Activated CD4-positive, alpha-beta T cell treated with anti-CD3 and anti-CD28 coated beads, Interleukin-2, amount 10 ng/mL, durations not matched to agents 24 days and 14 days (primary cell): ENCODE data around the gene FBXW12. TPM values are rescaled to one million over a fixed set of nuclear protein-coding genes. Genes with fewer than 3 reads are reported as not detected.
"Not testable (repeated sequence)": the region's sequence is repeated elsewhere in the genome, so short reads cannot be mapped to it uniquely, and the experiment has no call there.

Experiments used
- DNase-seq: peaks from one replicate; pipeline ENCODE4 v3.0.0; 2022
- H3K27ac Mint-ChIP-seq: one replicate; pipeline ENCODE4 v1.8.0; 2022; ENCODE audit warnings: mild to moderate bottlenecking, mixed read lengths
- H3K27me3 Mint-ChIP-seq: one replicate; pipeline ENCODE4 v1.8.0; 2022; ENCODE audit warnings: mixed read lengths
- H3K36me3 Mint-ChIP-seq: one replicate; pipeline ENCODE4 v1.8.0; 2022; ENCODE audit warnings: low read depth, mild to moderate bottlenecking, mixed read lengths
- H3K4me1 Mint-ChIP-seq: one replicate; pipeline ENCODE4 v1.8.0; 2021; ENCODE audit warnings: mixed read lengths
- H3K4me3 Mint-ChIP-seq: one replicate; pipeline ENCODE4 v1.8.0; 2022; ENCODE audit warnings: mild to moderate bottlenecking, moderate library complexity, mixed read lengths
- H3K9me3 Mint-ChIP-seq: one replicate; pipeline ENCODE4 v1.8.0; 2021; ENCODE audit warnings: mixed read lengths
- intact Hi-C: fragments of 100-400 bp; cut with micrococcal nuclease; formaldehyde crosslinking; loops from one replicate; pipeline ENCODE4 v1.15.1; 2023
- total RNA-seq: library from RNA; stranded (reverse); gene quantifications from 2 replicates; pipeline ENCODE4 v1.2.3, GENCODE V29; 2022

The FBXW12 gene, protein sequence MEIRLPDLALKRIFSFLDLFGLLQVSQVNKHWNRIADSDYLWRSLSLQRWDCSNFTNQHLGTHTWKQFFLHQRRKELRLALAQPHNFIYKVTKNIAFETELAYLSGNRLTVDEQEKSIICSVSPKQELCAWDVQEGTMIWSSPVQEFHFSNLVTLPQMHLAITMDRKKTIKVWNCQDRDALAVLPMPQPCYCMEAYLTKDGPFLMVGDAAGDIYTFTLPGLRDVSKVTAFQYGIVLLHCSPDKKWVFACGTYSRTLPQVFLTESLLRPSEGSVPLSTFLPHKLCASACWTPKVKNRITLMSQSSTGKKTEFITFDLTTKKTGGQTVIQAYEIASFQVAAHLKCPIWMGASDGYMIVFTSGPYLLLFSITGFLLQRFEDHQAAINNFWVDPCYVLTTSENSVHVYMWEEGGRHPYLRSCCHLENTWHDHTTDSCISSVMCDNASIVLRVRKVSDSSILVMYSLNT
- total RNA-seq = 0.14 and 0.28 TPM in 2 replicates

DNA sequence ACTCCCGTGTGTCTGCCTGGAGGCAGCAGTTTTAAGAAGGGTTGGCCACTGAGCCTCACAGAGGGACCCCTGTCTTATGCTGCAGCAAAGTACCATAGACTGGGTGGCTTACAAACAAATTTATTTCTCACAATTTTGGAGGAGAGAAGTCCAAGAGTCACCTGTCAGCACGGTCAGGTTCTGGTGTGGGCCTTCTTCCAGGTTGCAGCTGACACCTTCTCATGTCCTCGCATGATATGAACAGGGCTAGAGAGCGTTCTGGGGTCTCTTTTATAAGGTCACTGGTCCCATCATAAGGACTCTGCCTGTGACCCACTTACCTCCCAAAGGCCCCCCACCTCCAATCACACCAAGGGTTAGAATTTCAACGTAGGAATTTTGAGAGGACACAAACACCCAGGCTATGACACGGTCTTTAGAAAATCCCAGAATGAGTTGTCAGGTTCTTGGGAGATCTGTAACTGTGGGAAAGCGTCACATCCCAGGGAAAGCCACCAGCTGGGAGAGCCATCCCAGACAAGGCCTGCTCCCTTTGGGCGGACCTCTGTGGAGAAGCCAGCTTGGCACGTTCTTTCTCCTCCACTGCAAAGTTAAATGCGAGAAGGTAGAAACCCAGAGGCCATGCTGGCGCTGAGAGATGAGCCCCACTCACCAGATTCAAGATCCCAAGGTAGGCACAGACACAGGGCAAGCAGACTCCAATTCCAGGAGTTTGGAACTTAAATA, at the start of gene FBXW12:
FBXW12 (plus strand) TSS at position 569 of the 726 bp plus-strand sequence. CDS start 549 bp downstream, outside the sequence.
- H3K27me3 Mint-ChIP-seq = peaks cover 8% of the 10 kb centered on the region
- no peak within 1 kb of the TSS for H3K4me3 Mint-ChIP-seq
- no peak within 1 kb of the TSS for H3K27ac Mint-ChIP-seq
- no peaks in the 10 kb centered on the region for H3K9me3 Mint-ChIP-seq
- no peak for DNase-seq
- intact Hi-C loops = no loop called here
- no peaks in the 10 kb centered on the region for H3K4me1 Mint-ChIP-seq
- H3K36me3 Mint-ChIP-seq = no peaks in the 10 kb centered on the region

DNA sequence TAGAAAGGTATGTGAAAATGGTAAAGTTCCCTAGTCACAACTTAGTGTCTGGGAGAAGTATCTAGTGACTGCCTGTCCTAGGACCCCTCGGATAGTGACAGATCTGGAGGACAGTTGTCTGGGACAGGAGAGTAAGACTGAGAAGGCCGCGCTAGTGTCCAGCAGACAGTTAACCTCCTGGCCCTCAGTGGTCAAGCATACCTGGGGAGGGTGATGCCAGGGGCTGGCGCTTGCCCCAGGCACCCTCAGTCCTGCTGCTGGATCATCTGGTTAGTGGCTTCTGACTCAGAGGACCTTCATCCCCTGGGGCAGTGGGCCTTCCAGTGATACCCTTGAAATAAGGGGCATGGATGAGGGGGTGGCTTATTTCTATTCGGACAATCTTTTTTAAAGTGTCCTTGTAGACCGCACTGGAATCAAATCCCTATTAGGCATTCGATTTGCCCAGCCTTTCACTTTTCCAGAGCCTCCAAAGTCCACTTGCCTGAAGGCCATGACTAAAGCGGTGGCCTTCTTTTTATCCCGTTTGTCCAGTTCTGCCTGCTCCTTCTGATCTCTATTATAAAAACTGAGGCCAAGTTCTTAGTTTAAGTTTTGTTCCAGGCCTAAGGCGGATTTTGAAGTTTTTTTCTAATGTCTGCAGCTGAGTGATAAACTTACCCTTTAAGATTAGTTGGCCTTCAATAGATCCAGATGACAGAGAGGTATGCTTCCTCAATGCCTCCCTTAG, 40.1 kb upstream of the FBXW12 start:
- peaks cover 33% of the 10 kb centered on the region for H3K27me3 Mint-ChIP-seq
- H3K4me3 Mint-ChIP-seq, H3K9me3 Mint-ChIP-seq, H3K36me3 Mint-ChIP-seq, DNase-seq, H3K27ac Mint-ChIP-seq, H3K4me1 Mint-ChIP-seq, intact Hi-C loops: not testable (repeated sequence)

DNA sequence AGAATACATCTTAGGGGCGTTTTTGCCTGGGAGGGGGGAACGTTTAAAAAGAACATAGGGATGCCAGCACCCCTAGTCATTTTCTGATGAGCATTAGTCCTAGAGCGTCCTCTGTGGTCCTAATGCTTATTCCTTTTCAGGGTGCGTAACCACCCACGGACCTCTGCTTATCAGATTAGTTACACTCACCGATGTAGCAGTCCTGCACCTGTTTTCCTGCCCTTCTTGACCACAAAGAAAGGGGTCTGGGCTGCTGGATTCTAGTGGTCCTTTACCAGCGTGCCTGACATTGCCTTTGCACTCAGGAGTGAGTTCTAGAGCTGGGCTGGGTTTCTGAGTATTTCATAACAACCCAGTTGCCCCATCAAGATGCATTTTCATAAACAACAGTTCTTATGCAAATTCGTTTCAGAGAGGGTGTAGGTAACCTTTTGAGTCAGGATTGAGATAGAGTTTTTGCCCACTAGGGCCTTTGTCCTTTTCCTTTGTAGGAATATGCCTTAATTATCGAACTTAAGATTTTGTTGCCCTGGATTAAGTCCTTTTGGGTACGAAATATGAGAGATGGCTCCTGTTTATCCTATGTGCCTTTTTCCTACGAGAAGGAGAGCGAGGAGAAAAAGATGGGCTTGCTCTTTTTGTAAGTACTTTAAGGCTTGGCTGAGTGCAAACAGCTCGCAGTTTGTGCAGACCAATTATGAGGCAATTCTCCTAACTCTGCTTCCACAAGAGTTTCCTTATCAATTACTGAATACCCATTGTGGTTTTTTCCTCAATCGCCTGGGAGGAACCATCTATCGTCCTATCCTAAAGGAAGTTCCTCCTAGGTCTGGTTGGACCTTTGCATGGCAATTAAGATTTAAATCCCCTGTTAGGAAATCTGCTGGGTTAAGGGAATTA, 38.4 kb upstream of the FBXW12 start, which contains the start of gene SPINK8:
SPINK8 (minus strand) TSS at position 316 of the 900 bp plus-strand sequence. CDS start 5,320 bp downstream, outside the sequence.
- intact Hi-C loops, H3K36me3 Mint-ChIP-seq, H3K4me1 Mint-ChIP-seq, H3K27ac Mint-ChIP-seq, DNase-seq, H3K9me3 Mint-ChIP-seq, H3K4me3 Mint-ChIP-seq: not testable (repeated sequence)
- peaks cover 26% of the 10 kb centered on the region for H3K27me3 Mint-ChIP-seq

DNA sequence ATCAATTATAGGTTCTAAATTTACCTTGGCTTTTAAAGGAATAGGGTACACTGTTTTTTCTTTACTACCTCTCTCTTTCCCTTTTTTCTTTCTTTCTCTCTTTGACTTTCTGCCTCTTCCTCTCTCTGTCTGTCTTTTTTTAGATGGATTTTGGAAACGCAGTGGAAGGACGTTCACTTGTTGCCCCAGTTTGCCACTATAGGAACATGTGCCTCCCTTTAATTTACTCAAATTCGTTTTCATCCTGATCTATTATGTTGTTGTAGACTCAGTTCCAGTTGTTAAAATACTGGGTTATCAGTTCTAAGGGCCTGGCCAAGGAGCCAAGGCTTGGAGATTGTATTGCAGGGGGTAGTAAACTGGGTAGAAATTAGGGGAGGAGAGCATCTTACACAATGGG, 37.4 kb upstream of the FBXW12 start:
- Mint-ChIP-seq H3K4me3 (no peak overlapping the region), H3K9me3 (no peaks in the 10 kb centered on the region), H3K27ac (no peak overlapping the region), H3K27me3 (peaks cover 25% of the 10 kb centered on the region), H3K4me1 (no peaks in the 10 kb centered on the region), H3K36me3 (no peaks in the 10 kb centered on the region)
- intact Hi-C loops = no loop called here
- no peak for DNase-seq

DNA sequence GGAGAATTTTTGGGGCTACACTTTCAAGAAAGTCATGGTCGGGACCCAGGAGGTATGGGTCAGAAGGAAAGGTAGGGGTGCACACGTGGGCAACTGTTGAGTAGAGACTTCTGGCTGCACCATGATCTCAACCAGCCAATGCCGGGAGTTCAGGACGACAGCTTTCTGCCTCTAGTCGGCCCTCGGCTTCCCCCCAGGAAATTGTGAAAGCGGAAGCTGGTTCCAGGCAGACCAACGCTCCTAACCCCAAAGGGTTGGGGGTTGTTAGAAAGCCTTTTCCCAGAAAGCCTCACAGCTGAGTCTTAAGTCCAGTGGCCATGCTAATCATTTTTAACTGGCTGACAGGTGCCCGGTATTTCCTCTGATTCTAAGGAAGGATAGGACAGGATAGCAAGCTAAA, 36.7 kb upstream of the FBXW12 start:
- DNase-seq, H3K36me3 Mint-ChIP-seq, H3K27ac Mint-ChIP-seq, intact Hi-C loops, H3K9me3 Mint-ChIP-seq, H3K4me1 Mint-ChIP-seq, H3K4me3 Mint-ChIP-seq: not testable (repeated sequence)
- H3K27me3 Mint-ChIP-seq = peaks cover 25% of the 10 kb centered on the region

DNA sequence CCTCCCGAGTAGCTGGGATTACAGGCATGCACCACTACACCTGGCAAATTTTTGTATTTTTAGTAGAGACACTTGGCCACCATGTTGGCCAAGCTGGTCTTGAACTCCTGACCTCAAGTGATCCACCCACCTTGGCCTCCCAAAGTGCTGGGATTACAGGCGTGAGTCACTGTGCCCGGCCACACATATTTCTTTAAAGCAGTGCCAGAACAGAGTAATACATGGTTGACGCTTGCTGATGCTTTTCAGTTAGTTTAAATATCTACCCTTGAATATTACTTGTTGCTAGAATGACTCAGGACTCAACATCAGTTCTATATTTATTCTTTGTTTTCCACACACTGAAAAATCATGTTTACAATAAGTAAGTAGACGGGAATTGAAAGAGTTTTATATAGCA, 34.5 kb upstream of the FBXW12 start:
- intact Hi-C loops, H3K36me3 Mint-ChIP-seq, H3K9me3 Mint-ChIP-seq, H3K4me3 Mint-ChIP-seq, H3K4me1 Mint-ChIP-seq, DNase-seq, H3K27ac Mint-ChIP-seq: not testable (repeated sequence)
- H3K27me3 Mint-ChIP-seq = peaks cover 22% of the 10 kb centered on the region

DNA sequence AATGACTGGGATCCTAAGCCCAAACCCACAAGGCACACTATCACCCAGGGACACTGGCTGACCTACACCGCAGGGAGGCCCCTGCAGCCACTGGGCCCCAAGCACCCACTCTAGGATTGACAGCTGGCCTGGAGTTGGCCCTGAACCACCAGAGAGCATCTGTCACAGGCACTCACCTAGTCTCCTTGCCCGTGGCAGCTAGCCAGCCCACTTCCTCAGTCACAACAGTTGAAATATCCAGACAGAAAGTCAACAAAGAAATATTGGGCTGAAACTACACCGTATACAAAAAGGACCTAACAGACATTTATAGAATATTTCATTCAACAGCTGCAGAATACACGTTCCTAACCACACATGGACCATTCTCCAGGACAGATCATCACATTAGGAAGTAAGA, 33.4 kb upstream of the FBXW12 start:
- Mint-ChIP-seq H3K36me3 (no peaks in the 10 kb centered on the region), H3K27ac (no peak overlapping the region), H3K4me1 (no peaks in the 10 kb centered on the region), H3K4me3 (no peak overlapping the region), H3K27me3 (peaks cover 13% of the 10 kb centered on the region), H3K9me3 (no peaks in the 10 kb centered on the region)
- DNase-seq = no peak
- intact Hi-C loops = no loop called here

DNA sequence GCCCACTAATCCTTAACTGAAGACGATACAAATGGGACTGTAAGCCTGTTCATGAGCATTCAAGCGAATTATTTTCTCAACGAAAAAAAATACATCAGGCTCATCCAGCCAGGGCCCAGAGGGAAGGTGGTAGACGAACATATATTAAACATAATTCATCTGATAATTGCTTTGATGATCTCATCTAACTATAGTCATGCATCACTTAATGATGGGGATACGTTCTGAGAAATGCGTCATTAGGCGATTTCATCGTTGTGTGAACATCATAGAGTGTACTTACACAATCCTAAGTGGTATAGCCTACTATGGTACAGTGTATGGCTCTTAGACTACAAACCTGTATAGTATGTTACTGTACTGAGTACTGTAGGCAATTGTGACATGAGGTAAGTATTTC, 28.6 kb upstream of the FBXW12 start:
- Mint-ChIP-seq H3K36me3 (no peaks in the 10 kb centered on the region), H3K27me3 (peaks cover 23% of the 10 kb centered on the region), H3K9me3 (no peaks in the 10 kb centered on the region), H3K27ac (no peak overlapping the region), H3K4me1 (no peaks in the 10 kb centered on the region), H3K4me3 (no peak overlapping the region)
- no peak for DNase-seq
- intact Hi-C loops = no loop called here

DNA sequence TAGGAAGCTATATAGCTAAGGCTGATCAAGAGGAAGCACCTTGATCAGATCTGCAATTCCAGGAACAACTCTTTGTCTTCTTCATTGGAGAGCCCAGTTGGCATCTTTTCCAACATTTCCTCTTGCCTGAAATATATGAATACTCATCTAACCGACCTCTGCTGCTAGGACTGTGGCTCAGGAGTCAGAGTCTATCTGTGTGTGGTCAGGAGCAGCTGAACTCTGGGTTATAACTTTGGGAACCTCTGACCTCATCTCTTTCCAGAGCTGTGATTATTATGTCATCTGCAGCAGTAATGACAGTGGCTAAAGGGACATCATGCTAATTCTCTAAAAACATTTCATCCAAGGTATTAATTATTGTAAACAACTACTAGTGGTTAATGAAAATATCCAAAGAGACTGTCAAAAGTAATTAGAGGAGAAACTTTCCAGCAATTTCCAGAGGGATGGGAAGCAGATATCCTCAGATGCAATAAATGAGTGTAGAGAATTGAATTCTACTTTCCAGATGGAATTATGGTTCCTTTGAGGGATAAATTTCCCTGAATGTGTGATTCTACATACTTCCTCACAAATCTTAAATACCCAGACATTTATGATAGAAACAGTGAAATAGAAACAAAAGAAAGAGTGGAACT, 27.0 kb upstream of the FBXW12 start:
- Mint-ChIP-seq H3K27ac (no peak overlapping the region), H3K36me3 (no peaks in the 10 kb centered on the region), H3K27me3 (peaks cover 24% of the 10 kb centered on the region), H3K4me3 (no peak overlapping the region), H3K4me1 (no peaks in the 10 kb centered on the region), H3K9me3 (no peaks in the 10 kb centered on the region)
- intact Hi-C loops = no loop called here
- no peak for DNase-seq

DNA sequence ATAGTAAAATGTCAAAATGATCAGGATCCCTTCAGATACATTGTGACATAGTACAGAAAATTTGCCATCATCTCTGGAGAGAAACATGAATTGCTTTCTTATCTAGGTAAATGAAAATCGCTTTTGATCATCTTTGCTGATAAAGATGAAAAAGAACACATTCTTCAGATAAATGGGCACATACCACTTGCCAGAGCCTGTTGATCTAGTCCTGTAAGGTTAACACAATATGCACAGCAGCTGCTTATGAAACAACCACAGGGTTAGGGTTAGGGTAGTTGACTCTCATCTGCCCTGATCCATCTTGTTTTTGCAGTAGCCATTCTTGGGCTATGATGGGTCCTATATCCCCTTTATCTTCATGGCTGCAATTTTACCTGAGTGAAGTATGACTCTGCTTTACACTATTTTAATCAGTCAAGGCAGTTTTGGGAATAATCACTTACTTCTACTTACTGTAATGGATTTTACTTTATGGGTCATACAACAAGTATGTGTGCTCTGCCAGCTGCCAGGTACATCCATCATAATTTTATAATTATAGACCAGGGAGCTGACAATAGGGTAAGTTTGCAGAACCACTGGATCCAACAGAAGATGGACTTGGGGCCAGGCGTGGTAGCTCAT, 26.0 kb upstream of the FBXW12 start:
- H3K36me3 Mint-ChIP-seq = no peaks in the 10 kb centered on the region
- H3K4me1 Mint-ChIP-seq = no peaks in the 10 kb centered on the region
- no peak overlapping the region for H3K27ac Mint-ChIP-seq
- H3K4me3 Mint-ChIP-seq = no peak overlapping the region
- no peak for DNase-seq
- H3K9me3 Mint-ChIP-seq = no peaks in the 10 kb centered on the region
- intact Hi-C loops = no loop called here
- peaks cover 28% of the 10 kb centered on the region for H3K27me3 Mint-ChIP-seq

DNA sequence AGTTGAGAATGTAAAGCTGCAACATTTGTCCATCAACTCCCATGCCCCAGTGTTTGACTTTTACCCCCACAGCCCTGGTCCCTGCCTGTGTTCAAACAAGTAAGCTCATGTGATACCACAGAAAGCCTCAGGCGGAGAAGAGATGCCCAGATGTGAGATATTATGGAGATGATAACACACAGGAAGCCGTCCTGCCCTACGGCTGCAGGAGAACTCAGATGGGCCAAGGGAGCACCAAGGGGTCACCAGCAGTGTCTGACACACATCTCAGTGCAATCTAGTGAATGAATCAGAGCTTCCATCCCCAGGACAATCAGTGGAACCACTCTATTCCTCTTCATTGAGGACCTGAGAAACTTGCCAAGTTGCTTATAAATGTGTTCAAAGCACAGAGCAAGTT, 24.5 kb upstream of the FBXW12 start:
- Mint-ChIP-seq H3K27me3 (peaks cover 30% of the 10 kb centered on the region), H3K9me3 (no peaks in the 10 kb centered on the region), H3K27ac (no peak overlapping the region), H3K4me3 (no peak overlapping the region), H3K4me1 (no peaks in the 10 kb centered on the region), H3K36me3 (no peaks in the 10 kb centered on the region)
- DNase-seq = no peak
- intact Hi-C loops = no loop called here

DNA sequence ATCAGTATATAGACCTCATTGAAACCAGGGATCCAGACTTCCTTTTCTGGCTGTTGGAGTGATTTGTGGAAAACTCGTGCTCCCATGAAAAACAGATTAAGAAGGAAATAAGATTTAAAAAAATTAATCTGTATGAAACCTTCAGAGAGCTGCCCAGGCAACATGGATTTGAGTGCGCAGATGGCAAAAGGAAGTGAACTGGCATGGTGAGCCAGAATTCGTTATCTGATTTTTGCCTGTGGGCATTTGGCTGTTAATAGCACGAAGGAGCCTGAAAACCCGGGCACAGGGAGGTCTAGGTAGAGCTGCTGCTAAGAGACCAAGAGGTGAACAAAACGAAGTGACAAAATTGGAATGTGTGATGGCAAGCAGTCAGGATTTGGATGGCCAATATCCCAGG, 19.5 kb upstream of the FBXW12 start:
- Mint-ChIP-seq H3K36me3 (no peaks in the 10 kb centered on the region), H3K4me1 (no peaks in the 10 kb centered on the region), H3K4me3 (no peak overlapping the region)

More for the DNA sequence above, 19.5 kb upstream of the FBXW12 start:
- Mint-ChIP-seq H3K9me3 (peaks cover 13% of the 10 kb centered on the region), H3K27ac (no peak overlapping the region), H3K27me3 (peaks cover 27% of the 10 kb centered on the region)
- DNase-seq = no peak
- intact Hi-C loops = no loop called here
